Sigmoid colon (tissue), 7 donors: ENCODE measurements around the gene OR6C2. TPM values are rescaled to one million over a fixed set of nuclear protein-coding genes. Genes with fewer than 3 reads are reported as not detected.
"Not testable (repeated sequence)": the region's sequence is repeated elsewhere in the genome, so short reads cannot be mapped to it uniquely, and the experiment has no call there.

ENCODE experiments used
- DNase-seq: peaks from one replicate; pipeline ENCODE4 v3.0.0-alpha.2; 2019
- H3K27ac ChIP-seq, 4 donors: fragments of 200-600 bp; sonication (generic); one replicate each; pipeline ENCODE4 v1.5.1; 2016 to 2019; ENCODE audit warnings: mild to moderate bottlenecking in 1 of 4
- H3K27me3 ChIP-seq, 3 donors: fragments of 200-600 bp; sonication (generic); one replicate each; pipeline ENCODE4 v1.5.1; 2019; ENCODE audit warnings: mild to moderate bottlenecking in 1 of 3
- H3K36me3 ChIP-seq, 4 donors: fragments of 200-600 bp; sonication (generic); one replicate each; pipeline ENCODE4 v1.5.1; 2016 to 2019
- H3K4me1 ChIP-seq, 4 donors: fragments of 200-600 bp; sonication (generic); one replicate each; pipeline ENCODE4 v1.5.1; 2017 to 2019
- H3K4me3 ChIP-seq, 4 donors: fragments of 200-600 bp; sonication (generic); one replicate each; pipeline ENCODE4 v1.5.1; 2017 to 2019; ENCODE audit warnings: mild to moderate bottlenecking in 2 of 4, moderate library complexity in 1 of 4
- H3K9me3 ChIP-seq, 4 donors: fragments of 200-600 bp in 3 of 4; sonication (generic) in 3 of 4; one replicate each; pipeline versions ENCODE4 v1.5.1 to v1.6.1; 2013 to 2019
- EP300 ChIP-seq, 4 donors: sonication (generic); formaldehyde crosslinking; IDR thresholded peaks; one replicate each; pipeline ENCODE4 v1.6.1; 2017; ENCODE audit warnings: antibody characterized with exemption in 4 of 4
- POLR2A ChIP-seq, 2 donors: fragments of 450-650 bp; IDR thresholded peaks; one replicate each; pipeline ENCODE4 v1.6.1; 2016; ENCODE audit warnings: antibody characterized with exemption in 2 of 2, mild to moderate bottlenecking in 2 of 2, moderate library complexity in 2 of 2
- POLR2AphosphoS5 ChIP-seq, 4 donors: sonication (generic); formaldehyde crosslinking; IDR thresholded peaks; one replicate each; pipeline ENCODE4 v1.6.1; 2017; ENCODE audit warnings: antibody characterized with exemption in 4 of 4
- WGBS, 2 donors: extraction: QIAGEN DNeasy Blood & Tissue Kit; methylation state at CpG; one replicate each; pipeline ENCODE4 v1.1.7; 2013; 5-methylcytosine and 5-hydroxymethylcytosine counted together
- intact Hi-C: fragments of 100-400 bp; cut with DNase I; formaldehyde crosslinking; loops from one replicate; pipeline ENCODE4 v1.15.1; 2023
- polyA plus RNA-seq, 3 donors: library from polyadenylated mRNA; stranded (reverse); fragments of 200-250 nt; gene quantifications; one replicate each; pipeline ENCODE4 v1.2.3, GENCODE V29; 2013
- total RNA-seq, 4 donors: library from RNA; depleted of rRNA; stranded (reverse); fragments of >200 nt; gene quantifications; one replicate each; pipeline ENCODE4 v1.1.0, GENCODE V29; 2016
- TF ChIP-seq, protein P1 (sequence below), 4 experiments: fragments of 450-650 bp in 3 of 4; fragments of 200-600 bp in 1 of 4; IDR thresholded peaks; one replicate each; pipeline ENCODE4 v1.5.1; 2016 to 2019; ENCODE audit warnings: antibody characterized with exemption in 4 of 4, mild to moderate bottlenecking in 3 of 4, moderate library complexity in 2 of 4
- donor health status: healthy with polysubstance abuse.
- donor health status: Bipolar disorder and iron deficiency.
- donor health status: healthy.

Gene OR6C2
- total and polyA plus RNA-seq, 7 donors: not detected

DNA sequence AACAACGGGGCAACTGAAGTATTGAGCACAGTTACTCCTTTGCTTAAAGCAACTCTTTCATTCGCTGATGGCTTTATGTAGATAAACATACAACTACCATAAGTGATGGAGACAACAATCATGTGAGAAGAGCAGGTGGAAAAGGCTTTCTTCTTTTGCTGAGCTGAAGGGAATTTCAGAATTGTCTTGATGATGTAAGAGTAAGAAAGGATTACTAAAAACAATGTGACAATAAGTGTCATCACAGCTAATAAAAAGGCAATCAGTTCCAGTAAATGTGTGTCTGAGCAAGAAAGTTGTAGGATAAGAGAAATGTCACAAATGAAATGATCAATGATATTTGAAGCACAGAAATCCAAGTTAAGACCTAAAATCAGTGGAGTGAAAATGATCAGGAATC is 25.4 kb downstream of the OR6C2 start:
- no peak for DNase-seq
- TF ChIP-seq POLR2A (IDR thresholded peaks at IDR 0.05): no peak
- H3K4me1 ChIP-seq: no peaks in the 10 kb centered on the region
- H3K36me3 ChIP-seq: no peaks in the 10 kb centered on the region
- H3K9me3 ChIP-seq: no peaks in the 10 kb centered on the region
- no peak overlapping the region for H3K27ac ChIP-seq
- intact Hi-C loops: no loop called here
- WGBS, 2 donors: 61 to 69% methylated on average over 2 of the region's 2 CpGs
- H3K27me3 ChIP-seq: no peaks in the 10 kb centered on the region
- H3K4me3 ChIP-seq: no peak overlapping the region

DNA sequence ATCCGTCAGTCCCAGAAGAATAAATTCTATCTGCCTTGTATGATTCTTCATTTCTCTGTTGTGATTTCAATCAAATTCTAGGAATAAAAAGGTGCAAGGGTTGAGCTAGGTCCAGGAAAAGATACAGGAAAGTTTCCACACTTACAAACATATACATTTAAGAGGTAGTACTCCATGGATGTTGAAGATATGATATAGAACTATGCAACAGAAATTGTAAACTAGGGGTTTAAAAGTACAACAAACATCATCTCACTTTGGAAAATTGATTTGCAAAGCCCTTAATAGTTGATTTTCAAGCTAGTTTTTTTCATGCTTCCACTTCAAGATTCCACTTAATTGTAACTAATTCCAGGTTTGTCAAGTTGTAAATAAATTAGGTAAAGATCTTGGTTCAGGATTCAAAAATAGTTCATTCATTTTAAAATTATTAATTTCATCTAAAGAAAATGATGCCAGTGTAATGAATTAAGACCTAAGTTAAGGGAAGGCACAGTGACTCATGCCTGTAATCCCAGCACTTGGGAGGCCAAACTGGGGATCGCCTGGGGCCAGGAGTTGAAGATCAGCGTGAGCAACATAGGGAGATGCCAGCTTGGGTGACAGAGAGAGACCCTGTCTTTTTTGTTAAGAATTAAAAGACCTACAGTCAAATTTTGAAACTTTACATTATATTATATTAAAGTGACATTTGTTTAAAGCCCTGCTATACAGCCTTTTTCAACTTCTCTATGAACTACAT is 26.4 kb downstream of the OR6C2 start, which contains the start of gene OR6C70:
Gene OR6C70, minus strand, starts transcription at position 51 of the 742 bp plus-strand sequence. Its CDS starts 0 bp downstream, at position 51.
- no peak within 1 kb of the TSS for H3K27ac ChIP-seq
- no peak for TF ChIP-seq POLR2A (IDR thresholded peaks at IDR 0.05)
- TF ChIP-seq EP300 (IDR thresholded peaks at IDR 0.05): no peak
- TF ChIP-seq, protein P1, sequence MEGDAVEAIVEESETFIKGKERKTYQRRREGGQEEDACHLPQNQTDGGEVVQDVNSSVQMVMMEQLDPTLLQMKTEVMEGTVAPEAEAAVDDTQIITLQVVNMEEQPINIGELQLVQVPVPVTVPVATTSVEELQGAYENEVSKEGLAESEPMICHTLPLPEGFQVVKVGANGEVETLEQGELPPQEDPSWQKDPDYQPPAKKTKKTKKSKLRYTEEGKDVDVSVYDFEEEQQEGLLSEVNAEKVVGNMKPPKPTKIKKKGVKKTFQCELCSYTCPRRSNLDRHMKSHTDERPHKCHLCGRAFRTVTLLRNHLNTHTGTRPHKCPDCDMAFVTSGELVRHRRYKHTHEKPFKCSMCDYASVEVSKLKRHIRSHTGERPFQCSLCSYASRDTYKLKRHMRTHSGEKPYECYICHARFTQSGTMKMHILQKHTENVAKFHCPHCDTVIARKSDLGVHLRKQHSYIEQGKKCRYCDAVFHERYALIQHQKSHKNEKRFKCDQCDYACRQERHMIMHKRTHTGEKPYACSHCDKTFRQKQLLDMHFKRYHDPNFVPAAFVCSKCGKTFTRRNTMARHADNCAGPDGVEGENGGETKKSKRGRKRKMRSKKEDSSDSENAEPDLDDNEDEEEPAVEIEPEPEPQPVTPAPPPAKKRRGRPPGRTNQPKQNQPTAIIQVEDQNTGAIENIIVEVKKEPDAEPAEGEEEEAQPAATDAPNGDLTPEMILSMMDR (IDR thresholded peaks at IDR 0.05): no peak
- no peak for TF ChIP-seq POLR2AphosphoS5 (IDR thresholded peaks at IDR 0.05)
- 88 to 94% methylated on average over 3 of the region's 3 CpGs for WGBS, 2 donors

DNA sequence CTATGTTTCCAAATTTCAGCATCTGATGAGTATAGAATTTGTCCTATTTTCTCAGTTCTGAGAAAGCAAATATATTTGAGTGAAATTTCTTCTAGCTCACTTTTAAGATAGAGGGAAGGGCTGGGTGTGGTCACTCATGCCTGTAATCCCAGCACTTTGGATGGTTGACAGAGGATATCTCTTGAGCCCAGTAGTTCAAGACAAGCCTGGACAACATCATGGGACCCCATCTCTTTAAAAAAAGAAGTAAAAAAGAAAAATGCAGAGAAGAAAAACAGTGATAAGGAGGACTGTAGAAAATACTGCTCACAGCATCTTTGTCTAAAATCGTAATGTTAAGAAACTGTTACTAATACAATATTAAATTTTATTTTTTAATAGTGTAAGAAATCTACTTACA is 28.4 kb downstream of the OR6C2 start:
- TF ChIP-seq, protein P1 (IDR thresholded peaks at IDR 0.05): no peak
- TF ChIP-seq EP300 (IDR thresholded peaks at IDR 0.05) (no peak), POLR2AphosphoS5 (IDR thresholded peaks at IDR 0.05) (no peak), POLR2A (IDR thresholded peaks at IDR 0.05) (no peak)
- H3K4me1 ChIP-seq: no peaks in the 10 kb centered on the region
- no peaks in the 10 kb centered on the region for H3K36me3 ChIP-seq
- no peak overlapping the region for H3K27ac ChIP-seq
- WGBS, 2 donors: 87 to 90% methylated on average over 1 of the region's 1 CpG
- intact Hi-C loops: no loop called here
- no peak for DNase-seq
- no peak overlapping the region for H3K4me3 ChIP-seq
- no peaks in the 10 kb centered on the region for H3K9me3 ChIP-seq
- H3K27me3 ChIP-seq: no peaks in the 10 kb centered on the region

More for the DNA sequence above, 26.4 kb downstream of the OR6C2 start, which contains the start of gene OR6C70:
- intact Hi-C loops: no loop called here
- Histone ChIP-seq H3K9me3 (no peaks in the 10 kb centered on the region), H3K4me3 (no peak within 1 kb of the TSS), H3K36me3 (no peaks in the 10 kb centered on the region), H3K27me3 (no peaks in the 10 kb centered on the region), H3K4me1 (no peaks in the 10 kb centered on the region)
- DNase-seq: no peak

DNA sequence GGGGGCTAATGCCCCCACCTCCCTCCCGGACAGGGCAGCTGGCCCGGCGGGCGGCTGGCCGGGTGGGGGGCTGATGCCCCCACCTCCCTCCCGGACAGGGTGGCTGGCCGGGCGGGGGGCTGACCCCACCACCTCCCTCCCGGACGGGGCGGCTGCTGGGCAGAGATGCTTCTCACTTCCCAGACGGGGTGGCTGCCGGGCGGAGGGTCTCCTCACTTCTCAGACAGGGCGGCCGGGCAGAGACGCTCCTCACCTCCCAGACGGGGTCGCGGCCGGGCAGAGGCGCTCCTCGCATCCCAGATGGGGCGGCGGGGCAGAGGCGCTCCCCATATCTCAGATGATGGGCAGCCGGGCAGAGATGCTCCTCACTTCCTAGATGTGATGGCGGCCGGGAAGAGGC is 35.3 kb downstream of the OR6C2 start:
- H3K36me3 ChIP-seq, DNase-seq, H3K4me1 ChIP-seq, H3K27ac ChIP-seq, intact Hi-C loops, H3K27me3 ChIP-seq, H3K9me3 ChIP-seq, H3K4me3 ChIP-seq: not testable (repeated sequence)
- WGBS, 2 donors: 91 to 94% methylated on average over 29 of the region's 29 CpGs

DNA sequence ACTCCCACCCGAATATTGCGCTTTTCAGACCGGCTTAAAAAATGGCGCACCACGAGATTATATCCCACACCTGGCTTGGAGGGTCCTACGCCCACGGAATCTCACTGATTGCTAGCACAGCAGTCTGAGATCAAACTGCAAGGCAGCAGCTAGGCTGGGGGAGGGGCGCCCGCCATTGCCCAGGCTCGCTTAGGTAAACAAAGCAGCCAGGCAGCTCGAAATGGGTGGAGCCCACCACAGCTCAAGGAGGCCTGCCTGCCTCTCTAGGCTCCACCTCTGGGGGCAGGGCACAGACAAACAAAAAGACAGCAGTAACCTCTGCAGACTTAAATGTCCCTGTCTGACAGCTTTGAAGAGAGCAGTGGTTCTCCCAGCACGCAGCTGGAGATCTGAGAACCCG is 40.4 kb downstream of the OR6C2 start:
- H3K4me1 ChIP-seq, H3K9me3 ChIP-seq, H3K36me3 ChIP-seq, intact Hi-C loops, H3K27ac ChIP-seq, DNase-seq, H3K27me3 ChIP-seq, H3K4me3 ChIP-seq: not testable (repeated sequence)
- 71 to 79% methylated on average over 13 of the region's 13 CpGs for WGBS, 2 donors

DNA sequence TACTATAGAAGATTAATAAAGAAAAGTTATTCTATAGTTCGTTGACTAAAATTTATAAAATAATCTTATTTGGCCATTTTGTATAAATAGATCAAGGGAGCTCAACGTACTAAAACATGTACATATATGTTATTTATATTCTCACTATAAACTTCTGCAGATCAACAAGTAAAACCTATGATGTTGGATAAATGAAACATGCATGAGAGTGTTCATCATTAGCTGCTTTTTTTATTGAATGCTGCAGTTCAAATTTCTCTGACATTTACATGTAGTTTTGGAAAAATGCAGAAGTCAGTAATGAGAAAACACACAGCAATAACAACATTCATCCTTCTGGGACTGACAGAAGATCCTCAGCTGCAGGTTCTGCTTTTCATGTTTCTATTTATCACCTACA is 48.2 kb downstream of the OR6C2 start, which contains the start of gene OR6C68:
Gene OR6C68, plus strand, starts transcription at position 301 of the 400 bp plus-strand sequence. Its CDS starts 0 bp downstream, at position 301.
- Histone ChIP-seq H3K4me1 (no peaks in the 10 kb centered on the region), H3K36me3 (no peaks in the 10 kb centered on the region), H3K27me3 (no peaks in the 10 kb centered on the region), H3K9me3 (no peaks in the 10 kb centered on the region), H3K4me3 (no peak within 1 kb of the TSS), H3K27ac (no peak within 1 kb of the TSS)
- intact Hi-C loops: no loop called here
- DNase-seq: no peak
- 67 to 81% methylated on average over 2 of the region's 2 CpGs for WGBS, 2 donors
- TF ChIP-seq POLR2A (IDR thresholded peaks at IDR 0.05) (no peak), EP300 (IDR thresholded peaks at IDR 0.05) (no peak), POLR2AphosphoS5 (IDR thresholded peaks at IDR 0.05) (no peak)
- TF ChIP-seq, protein P1 (IDR thresholded peaks at IDR 0.05): no peak
